GM18507 (cell line): ENCODE results near the gene MYRIP.

Experiments
- DNase-seq: peaks from one replicate; pipeline ENCODE4 v3.0.0; 2011; ENCODE audit warnings: low read depth; ENCODE audit not compliant: insufficient read length; ENCODE audit errors: extremely low spot score
- FAIRE-seq: peaks from 2 replicates; lab custom pipeline; 2011; peaks lifted over from hg19 to GRCh38; lab: Jason Lieb, UNC

MYRIP gene

GRCh38 chr3:40287248-40287647 is 477.8 kb downstream of the MYRIP start:
- DNase-seq (no peak), FAIRE-seq (no peak)

DNA sequence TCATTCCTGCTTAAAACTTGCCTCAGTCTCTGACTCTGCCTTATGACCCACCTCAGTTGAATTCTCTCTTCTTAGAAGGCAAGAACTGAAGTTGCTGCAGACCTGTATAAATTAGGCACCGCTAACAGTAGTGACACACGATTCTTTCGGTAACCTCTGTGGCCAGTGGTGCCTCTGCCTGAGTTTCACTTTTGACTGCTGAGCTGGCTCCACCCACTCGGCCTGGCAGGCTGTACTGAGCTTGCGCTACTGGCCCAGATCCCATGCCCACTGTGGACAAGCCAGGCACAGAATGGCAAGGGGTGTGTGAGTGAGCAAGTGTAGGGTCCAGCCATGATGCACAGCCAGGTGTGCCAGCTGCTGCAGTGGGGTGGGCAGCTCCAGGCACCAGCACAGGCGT is 481.0 kb downstream of the MYRIP start:
- FAIRE-seq (no peak), DNase-seq (no peak)

DNA sequence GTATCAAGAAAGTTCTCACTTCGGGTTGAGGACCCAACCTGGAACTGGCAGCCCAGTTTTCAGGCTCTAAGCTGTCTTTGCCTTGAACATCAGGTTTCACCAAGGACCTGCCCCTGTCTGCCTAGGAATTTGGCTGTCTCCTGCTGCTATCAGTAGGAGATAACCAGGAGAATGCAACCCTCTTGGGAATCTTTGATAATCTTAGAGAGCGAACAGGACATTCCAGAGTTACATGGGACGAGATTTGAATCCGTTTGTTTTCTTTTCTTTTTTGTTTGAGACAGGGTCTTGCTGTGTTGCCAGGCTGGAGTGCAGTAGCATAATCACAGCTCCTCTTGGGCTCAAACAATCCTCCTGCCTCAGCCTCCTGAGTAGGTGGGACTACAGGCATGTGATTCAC is 482.1 kb downstream of the MYRIP start:
- no peak for FAIRE-seq
- DNase-seq: no peak

DNA sequence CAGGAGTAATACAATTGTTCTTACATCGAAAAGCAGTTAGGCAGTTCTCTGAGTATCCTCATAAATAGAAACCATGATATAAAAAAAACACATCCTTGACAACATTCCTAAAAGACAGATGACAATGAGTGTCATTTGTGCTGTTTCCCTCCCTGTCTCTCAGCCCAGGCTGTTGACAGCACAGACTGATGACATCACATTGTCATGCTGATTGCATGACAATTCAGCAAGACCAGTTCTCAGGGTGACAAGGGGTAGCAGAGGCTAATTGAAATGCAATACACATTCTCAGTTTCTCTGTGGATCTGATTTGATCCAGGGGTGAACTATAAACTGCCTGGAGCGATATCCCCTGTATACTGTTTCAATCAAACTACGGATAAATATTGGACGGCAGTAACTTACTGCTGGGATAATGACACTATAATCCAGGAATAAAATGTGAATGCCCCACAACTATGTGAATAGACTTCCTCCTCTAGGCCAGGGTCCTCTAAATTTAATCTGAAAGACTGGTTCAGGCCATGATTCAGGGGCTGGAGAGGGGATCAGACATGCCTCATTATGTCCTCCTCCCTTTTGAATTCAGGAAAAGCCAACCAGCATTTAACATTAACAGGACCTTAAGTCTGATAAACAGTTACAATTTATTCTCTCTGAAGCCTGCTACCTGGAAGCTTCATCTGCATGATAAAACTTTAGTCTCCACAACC is 483.4 kb downstream of the MYRIP start:
- DNase-seq: no peak
- no peak for FAIRE-seq

DNA sequence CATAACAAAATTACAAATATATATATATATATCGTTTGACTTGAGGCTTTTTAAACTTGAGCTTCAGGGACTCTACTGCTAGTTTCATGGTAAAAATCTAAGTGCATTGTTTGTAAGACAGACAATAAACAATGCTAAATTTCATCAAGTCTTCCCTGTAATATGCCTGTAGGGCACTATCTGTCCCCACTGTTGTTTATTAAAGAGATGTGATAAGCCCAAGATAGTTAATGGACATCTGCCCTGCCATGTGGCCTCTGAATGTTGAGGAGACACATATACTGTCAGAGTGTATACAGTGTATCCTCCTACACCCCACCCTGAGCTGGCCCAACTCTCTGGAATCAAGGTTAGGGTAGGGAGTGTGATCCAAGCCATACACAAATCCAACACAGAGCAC is 485.0 kb downstream of the MYRIP start:
- DNase-seq (no peak), FAIRE-seq (no peak)

DNA sequence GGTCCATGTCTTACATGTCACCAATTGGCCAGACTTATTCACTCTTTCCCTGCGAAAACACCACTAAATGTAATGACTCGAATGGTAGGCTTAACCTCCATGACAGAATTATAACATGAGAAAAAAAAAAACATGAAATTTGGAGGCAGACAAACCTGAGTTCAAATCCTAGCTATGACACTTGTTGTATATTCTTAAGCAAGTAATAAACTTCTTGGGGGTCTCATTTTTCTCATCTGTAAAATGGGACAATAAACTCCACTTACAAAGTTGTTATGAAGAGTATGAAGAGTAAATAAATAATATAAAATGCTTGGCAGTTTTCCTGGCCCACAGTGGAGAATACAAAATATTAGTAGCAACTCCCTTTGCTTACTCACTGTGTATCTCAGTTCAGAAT is 488.7 kb downstream of the MYRIP start:
- no peak for DNase-seq
- no peak for FAIRE-seq

DNA sequence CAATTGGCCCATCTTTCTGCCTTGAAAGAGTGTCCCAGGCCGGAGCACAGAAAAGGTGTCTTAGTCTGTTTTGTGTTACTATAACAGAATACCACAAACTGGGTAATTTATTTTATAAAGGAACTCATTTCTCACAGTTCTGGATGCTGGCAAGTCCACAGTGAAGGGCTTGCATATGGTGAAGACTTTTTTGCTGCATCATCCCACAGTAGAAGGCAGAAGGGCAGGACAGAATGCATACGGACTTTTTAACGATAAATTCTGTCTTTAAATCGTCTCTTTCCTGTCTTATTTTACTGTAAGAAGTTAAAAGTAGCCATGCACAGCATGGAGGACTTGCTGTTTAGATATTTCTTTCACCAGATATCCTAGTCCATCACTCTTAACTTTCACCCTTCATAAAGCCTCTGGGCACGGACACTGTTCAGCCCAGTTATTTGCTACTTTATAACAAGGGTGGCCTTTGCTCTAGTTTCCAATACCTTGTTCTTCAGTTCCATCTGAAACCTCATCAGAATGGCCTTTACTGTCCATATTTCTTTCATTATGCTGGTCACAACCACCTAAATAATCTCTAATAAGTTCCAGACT is 489.8 kb downstream of the MYRIP start:
- no peak for FAIRE-seq
- DNase-seq: no peak

DNA sequence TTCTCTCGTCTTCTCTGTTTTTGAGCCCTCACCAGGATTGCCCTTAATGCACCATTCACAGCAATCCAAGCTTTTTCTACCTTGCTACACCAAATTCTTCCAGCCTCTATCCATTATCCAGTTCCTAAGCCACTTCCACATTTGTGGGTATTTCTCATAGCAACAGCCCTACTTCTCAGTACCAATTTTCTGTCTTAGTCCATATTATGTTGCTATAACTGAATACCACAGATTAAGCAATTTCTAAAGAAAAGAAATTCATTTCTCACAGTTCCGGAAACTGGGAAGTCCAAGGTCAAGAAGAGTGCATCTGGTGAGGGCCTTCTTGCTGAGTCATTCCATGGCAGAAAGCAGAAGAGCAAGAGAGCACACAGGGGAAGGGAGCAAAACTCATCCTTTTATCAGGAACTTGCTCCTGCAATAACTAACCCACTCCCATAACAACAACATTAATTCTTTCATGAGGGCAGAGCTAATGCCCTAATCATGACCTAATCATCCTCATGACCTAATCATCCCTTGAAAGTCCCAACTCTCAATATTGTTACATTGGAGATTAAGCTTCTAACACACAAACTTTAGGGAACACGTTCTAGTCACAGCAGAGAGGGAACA is 490.4 kb downstream of the MYRIP start:
- FAIRE-seq (no peak), DNase-seq (no peak)

- no peak for FAIRE-seq
Measured at GRCh38 chr3:40302784-40303183, 493.4 kb downstream of the MYRIP start.

DNA sequence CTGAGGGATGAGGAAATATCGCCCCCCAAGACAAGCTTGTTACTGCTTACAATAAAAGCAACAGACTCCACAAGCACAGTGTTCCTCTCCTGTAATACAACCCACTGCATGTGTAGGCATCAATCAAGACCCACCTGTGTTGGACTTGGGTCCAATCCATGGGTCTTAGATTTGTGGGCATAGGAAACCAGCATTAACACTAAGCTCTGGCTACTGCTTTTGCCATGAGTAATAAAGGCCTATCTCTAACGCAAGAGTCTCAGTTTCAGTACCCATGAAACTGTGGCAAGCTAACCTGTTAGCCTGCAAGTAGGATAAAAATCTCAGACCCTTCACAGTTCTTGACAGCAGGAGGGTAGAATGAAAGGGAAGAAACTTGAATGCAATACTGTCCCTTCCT is 494.9 kb downstream of the MYRIP start:
- DNase-seq: no peak
- peak; percentile 48 for FAIRE-seq

More at GRCh38 chr3:40302784-40303183, 493.4 kb downstream of the MYRIP start:
- no peak for DNase-seq

DNA sequence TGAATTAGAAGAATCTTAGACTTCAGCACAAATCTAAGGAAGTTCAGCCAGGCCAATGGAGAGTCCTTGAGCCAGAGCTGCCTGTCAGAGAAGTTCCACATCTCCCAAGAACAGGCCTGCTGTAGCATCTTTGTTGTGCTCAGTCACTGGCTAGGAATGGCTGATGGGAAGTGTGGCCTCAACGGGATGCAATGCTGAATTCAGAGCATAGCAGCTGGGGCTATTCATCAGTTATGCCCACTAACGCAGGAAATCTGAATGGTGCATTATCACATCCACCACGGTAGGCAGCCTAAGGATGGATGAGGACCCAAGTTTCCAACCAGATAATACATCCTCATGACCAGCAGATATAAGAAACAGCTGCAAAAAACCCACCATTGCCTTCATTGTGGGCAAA is 496.9 kb downstream of the MYRIP start:
- FAIRE-seq (no peak), DNase-seq (no peak)

GRCh38 chr3:40307176-40307575 is 497.8 kb downstream of the MYRIP start:
- FAIRE-seq (no peak), DNase-seq (no peak)

- FAIRE-seq (peak; percentile 47), DNase-seq (no peak)
Measured at GRCh38 chr3:40308725-40309417, 499.5 kb downstream of the MYRIP start.

DNA sequence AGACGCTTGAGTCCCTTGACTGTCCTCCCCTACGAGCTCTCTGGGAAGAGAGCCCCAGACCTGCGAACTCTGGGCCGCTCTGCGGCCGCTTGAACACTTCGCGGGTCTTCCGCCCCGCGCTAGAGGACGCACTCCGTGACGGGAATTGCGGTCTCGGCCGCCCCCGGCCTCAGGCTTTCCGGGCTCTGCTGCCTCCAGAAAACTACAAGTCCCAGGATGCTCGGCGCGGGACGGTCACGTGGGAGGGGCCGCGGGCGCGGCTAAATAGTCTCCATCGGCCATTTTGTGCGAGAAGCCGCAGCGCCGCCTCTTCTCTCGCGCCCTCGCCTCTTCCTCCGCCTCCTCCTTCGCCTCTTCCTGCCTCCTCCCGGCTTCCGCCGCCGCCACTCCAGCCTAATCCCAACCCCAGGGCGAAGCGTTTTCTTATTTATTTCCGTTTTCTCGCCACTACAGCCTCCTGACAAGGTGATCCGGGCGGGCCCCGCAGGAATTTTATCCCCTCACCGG is 500.1 kb downstream of the MYRIP start, which contains the start of gene EIF1B:
EIF1B (plus strand) TSS at position 290 of the 507 bp plus-strand sequence. CDS start 235 bp downstream, outside the sequence.
- DNase-seq (peak; percentile 93), FAIRE-seq (peak; percentile 97)
